PC-9 (cell line): ENCODE results near the gene CACNG7.

Experiments used
- CTCF ChIP-seq: fragments of 200-600 bp; sonication (generic); conservative IDR thresholded peaks from 2 replicates; pipeline ENCODE4 v1.6.1; 2017; ENCODE audit warnings: mixed run types, antibody characterized with exemption, mild to moderate bottlenecking, moderate library complexity
- EZH2 ChIP-seq: fragments of 200-600 bp; sonication (generic); IDR thresholded peaks from 2 replicates; pipeline ENCODE4 v1.8.0; 2017; ENCODE audit warnings: antibody characterized with exemption, low read depth

- no peak for TF ChIP-seq CTCF
- no peak for TF ChIP-seq EZH2
These were observed 4.2 kb upstream of the CACNG7 start for GRCh38 chr19:53904909-53905308.
